ENCODE measurements around the gene URGCP.

DNA sequence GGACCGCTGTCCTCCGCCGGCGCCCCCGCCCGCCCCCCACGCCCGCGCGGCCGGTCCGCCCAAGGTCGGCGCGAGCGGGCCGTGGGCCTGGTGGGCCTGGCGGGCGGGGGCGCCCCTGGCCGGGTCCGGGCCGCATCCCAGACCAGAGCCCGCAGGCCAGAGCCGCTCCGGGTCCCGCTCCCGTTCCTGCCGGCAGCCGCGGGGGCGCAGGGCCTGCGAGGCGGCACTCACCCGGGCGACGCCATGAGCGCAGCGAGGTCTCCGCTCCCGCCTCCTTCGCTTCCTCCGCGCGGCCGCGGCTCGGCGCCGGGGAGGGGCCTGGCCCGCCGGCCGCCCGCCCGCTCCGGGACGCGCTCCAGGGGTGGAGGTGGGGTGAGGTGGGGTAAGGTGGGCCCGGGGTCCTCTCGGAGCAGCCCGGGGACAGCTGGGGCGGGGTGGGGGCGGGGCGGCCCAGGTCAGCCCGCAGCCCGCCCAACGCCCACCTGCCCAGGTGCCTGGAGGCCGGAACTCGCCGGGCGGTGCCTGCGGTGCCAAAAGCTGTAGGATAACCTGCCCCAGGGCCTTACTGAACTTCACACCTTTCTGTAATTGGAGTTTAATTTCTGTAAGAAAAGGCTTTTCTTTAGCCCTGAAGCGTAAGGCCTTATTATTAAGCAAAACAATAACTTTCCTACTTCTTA lies at the start of gene URGCP:
- TF ChIP-seq EZH2 (IDR thresholded peaks at IDR 0.05; ENCODE audit: low read length, unreplicated experiment), result no peak
- TF ChIP-seq, protein P1, sequence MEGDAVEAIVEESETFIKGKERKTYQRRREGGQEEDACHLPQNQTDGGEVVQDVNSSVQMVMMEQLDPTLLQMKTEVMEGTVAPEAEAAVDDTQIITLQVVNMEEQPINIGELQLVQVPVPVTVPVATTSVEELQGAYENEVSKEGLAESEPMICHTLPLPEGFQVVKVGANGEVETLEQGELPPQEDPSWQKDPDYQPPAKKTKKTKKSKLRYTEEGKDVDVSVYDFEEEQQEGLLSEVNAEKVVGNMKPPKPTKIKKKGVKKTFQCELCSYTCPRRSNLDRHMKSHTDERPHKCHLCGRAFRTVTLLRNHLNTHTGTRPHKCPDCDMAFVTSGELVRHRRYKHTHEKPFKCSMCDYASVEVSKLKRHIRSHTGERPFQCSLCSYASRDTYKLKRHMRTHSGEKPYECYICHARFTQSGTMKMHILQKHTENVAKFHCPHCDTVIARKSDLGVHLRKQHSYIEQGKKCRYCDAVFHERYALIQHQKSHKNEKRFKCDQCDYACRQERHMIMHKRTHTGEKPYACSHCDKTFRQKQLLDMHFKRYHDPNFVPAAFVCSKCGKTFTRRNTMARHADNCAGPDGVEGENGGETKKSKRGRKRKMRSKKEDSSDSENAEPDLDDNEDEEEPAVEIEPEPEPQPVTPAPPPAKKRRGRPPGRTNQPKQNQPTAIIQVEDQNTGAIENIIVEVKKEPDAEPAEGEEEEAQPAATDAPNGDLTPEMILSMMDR (conservative IDR thresholded peaks at IDR 0.05; ENCODE audit: low read depth, low read length), result no peak
